ENCODE measurements around the gene CFAP69.
"Not testable (repeated sequence)": the region's sequence is repeated elsewhere in the genome, so short reads cannot be mapped to it uniquely, and the experiment has no call there.

The CFAP69 gene

DNA sequence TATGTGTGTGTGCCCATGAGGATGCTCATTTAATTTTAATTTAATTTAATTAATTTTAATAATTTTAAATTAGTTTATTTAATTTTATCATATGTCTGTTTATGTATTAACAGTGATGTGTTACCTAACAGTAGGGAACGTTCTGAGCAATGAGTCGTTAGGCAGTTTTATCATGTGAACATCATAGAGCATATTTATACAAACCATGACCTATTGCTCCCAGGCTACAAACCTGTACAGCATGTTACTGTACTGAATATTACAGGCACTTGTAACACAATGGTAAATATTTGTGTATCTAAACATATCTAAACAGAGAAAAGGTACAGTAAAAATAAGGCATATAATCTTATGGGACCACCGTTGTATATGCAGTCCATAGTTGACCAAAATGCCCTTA lies 13.7 kb upstream of the CFAP69 start:
- DNase-seq (ENCODE audit: low read depth, low spot score) = no peak

DNA sequence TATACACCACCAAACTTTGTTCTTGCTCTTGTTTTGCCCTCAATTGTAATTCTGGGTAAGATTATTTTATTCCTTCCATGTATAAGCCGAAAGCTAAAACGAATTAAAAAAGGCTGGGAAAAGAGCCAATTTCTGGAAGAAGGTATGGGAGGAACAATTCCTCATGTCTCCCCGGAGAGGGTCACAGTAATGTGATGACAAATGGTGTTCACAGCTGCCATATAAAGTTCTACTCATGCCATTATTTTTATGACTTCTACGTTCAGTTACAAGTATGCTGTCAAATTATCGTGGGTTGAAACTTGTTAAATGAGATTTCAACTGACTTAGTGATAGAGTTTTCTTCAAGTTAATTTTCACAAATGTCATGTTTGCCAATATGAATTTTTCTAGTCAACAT lies 12.5 kb upstream of the CFAP69 start:
- no peak for DNase-seq (ENCODE audit: low read depth, low spot score)

DNA sequence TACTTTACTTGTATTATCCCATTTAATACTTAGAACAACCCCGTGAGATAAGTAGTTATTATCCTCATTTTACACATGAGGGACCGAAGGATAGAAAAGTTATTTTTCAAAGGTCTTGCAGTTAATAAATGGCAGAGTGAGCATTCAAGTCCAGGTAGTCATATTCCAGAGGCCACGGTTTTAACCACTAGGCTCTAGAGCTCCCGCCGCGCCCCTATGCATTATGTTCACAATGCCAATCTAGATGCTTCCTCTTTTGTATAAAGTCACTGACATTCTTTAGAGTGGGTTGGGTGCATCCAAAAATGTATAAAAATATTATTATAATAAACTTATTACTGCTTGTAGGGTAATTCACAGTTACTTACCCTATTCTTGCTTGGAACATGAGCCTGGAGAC lies 11.4 kb upstream of the CFAP69 start:
- DNase-seq (ENCODE audit: low read depth, low spot score) = no peak

DNA sequence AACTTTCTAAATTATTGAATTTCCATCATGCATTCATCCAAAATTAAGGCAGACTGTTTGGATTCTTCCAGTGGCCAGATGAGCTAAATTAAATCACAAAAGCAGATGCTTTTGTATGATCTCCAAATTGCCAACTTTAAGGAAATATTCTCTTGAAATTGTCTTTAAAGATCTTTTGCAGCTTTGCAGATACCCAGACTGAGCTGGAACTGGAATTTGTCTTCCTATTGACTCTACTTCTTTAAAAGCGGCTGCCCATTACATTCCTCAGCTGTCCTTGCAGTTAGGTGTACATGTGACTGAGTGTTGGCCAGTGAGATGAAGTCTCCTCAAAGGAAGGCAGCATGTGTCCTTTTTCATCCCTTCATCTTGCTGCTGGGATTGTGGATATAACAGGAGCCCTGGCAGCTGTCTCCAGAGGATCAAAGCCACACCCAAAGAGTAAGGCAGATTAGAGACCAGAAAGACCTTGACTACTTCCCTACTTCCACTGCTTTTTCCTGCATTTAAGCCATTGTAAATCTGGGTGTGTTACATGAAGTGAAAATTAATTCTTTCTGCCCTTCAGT lies 8.2 kb upstream of the CFAP69 start:
- DNase-seq (ENCODE audit: low read depth, low spot score) = no peak

DNA sequence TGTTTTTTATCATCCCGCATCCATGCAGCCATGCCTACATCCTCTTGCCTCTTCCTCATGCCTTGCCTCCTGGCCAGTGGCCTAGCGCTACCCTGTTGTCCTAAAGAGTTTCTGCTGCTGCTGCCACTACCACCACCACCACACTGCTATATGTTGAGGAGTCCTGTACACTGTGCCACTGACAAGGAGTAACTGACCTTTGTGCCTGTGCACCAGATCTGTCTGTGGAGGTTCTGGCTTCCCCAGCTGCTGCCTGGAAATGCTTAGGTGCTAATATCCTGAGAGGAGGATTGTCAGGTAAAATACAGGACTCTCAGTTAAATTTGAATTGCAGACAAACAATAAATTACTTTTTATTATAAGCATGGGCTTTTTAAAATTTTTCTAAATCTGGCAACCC lies 7.0 kb upstream of the CFAP69 start:
- DNase-seq (ENCODE audit: low read depth, low spot score) = no peak

DNA sequence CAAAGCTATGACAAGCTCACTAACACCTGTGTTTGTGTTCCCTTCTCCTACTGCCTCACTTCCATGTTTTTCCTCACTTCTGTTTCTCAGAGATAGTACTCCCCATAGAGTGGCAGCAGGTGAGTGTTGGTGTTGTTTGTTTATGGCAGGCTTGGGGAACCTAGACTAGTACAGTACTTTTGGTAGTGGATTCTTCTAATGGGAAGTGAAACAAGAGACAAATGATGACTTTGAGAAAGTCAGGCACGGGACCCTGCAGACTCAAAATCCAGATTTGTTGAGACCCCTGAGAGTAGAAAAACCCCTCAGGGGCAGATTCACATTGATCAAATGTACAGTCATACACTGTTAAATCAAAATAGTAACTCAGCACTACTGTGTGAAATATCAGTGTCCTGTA lies 6.4 kb upstream of the CFAP69 start:
- no peak for DNase-seq (ENCODE audit: low read depth, low spot score)

DNA sequence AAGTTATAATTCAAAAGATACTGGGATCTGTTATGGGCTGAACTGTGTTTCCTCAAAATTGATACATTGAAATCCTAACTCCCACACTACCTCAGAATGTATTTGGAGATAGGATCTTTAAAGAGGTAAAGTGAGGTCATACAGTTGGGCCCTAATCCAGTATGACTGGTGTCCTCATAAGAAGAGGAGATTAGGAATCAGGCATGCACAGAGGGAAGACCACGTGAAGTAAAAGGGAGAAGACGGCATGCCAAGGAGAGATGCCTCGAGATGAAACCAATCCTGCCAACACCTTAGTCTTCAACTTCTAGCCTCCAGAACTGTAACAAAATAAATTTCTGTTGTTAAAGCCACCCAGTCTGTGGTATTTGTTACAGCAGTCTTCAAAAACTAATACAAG lies 5.9 kb upstream of the CFAP69 start:
- no peak for DNase-seq (ENCODE audit: low read depth, low spot score)

DNA sequence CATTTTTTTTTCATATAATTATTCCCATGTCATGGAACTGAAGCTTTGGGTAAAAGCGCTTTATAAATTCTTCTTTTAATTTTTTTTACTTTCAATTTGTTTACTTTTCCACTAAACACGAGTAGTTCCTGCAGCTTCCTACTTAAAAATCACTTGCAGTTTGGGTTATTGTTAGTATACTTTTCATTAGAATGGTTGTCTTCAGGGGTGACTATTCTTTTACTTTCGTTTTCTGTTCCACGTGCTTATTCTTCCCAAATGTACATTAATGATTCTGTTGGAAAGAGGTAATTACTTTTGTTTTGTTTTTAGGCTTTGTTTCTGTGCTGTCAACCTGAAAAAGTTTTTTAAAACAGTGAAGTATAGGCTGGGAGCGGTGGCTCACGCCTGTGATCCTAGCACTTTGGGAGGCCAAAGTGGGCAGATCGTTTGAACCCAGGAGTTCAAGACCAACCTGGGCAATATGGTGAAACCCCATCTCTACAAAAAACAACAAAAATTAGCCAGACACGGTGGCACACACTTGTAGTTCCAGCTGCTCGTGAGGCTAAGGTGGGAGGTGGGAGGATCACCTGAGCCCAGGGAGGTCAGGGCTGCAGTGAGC lies 5.2 kb upstream of the CFAP69 start:
- no peak for DNase-seq (ENCODE audit: low read depth, low spot score)

DNA sequence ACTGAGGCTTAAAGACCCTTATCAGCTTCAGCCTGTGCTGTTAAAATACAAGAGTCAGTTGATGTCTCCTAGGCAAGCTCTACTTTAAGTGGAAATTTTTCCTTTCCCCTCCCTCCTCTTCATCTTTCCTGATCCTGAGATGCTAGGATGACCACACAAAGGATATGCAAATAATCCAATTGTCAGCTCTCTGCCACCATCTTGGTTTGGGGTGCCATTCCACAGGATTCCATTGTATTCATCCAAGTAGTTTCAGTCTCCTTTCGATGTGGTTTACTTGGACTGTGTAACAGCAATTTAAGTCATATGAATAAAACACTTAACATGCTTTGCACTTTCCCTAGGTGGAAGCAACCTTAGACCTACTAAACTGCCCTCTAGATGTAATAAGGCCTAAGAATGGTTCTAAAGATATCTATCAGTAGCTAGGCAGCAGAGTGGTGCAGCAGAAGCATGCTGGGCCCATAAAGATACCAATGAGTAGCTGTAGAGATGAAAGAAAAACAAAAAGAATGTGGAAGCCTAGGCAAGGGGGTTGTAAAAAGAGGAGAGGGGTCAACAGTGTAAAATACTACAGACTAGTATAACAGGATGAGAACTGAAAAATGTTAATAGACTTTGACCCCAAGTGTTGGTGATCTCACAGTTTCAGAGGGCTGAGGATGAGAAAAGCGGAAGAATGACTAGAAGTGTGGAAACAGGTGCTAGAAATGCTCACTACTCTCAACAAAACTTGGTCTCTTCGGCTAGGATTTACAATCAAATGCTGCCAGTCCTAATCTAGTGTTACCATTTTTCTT lies 2.4 kb upstream of the CFAP69 start:
- no peak for DNase-seq (ENCODE audit: low read depth, low spot score)

DNA sequence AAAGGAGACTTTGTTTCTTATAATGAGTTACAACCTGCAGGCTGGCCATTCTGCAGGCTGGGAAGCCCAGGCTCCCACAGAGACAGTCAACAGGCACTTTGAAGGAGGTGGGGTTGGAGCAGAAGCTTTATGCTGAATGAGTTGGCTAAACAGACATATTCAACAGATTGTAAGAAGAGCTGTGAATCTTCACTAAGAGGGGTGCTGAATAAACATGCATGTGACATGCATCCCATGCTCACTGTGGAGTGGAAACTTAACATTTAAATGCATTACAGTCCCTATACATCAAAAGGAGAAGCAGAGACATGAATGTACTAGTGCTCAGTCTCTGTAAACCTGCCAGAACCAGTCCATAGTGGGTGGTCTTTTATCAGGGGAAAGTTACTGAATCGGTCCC lies 1.4 kb upstream of the CFAP69 start:
- no peak for DNase-seq (ENCODE audit: low read depth, low spot score)

DNA sequence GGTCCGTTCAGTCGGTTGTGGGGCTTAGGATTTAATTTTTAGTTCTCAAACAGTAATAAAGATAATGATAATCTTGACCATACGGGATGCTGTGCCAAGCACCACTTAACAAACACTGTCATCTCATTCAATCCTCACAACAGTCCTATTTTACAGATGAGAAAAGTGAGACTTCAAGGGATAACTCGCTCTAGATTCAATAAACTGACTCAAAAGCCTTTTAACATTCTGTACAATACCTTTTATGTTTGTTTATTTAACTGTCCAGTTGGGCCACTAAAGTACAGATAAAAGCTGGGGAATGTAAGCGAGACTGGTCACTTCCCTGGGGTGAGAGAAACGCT lies 437 bp upstream of the CFAP69 start:
- no peak for DNase-seq (ENCODE audit: low read depth, low spot score)

DNA sequence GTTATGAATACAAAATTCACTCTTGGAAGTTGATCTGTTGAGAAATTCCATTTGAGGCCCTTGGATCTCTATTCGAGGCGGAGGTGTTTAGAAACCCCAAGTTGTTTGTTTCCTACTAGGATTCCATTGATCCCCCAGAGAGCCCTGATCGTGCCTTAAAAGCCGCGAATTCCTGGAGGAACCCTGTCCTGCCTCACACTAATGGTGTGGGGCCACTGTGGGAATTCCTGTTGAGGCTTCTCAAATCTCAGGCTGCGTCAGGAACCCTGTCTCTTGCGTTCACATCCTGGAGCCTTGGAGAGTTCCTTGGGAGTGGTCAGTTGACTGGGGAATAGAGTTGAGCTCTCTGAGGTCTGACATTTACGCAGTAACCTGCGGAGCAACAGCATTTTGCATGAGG lies 1.2 kb downstream of the CFAP69 start:
- no peak for DNase-seq (ENCODE audit: low read depth, low spot score)

DNA sequence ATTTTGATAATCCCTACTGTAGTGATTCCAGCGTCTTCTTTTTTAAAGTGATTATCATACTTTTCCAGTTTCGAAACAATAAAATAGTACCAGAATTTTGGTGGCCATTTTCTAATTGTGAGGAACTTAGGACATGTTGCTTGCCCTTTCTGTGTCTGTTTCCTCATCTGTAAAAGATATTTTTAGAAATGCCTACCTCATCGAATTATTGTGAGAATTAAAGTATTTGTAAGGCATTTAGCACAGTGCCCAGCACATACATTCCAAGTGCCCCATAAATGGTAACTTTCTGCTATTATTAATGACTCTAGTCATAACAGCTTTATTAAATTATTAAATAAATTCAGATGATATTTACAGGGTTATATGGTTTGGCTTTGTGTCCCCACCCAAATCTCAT lies 3.7 kb downstream of the CFAP69 start:
- DNase-seq (ENCODE audit: low read depth, low spot score) = no peak

DNA sequence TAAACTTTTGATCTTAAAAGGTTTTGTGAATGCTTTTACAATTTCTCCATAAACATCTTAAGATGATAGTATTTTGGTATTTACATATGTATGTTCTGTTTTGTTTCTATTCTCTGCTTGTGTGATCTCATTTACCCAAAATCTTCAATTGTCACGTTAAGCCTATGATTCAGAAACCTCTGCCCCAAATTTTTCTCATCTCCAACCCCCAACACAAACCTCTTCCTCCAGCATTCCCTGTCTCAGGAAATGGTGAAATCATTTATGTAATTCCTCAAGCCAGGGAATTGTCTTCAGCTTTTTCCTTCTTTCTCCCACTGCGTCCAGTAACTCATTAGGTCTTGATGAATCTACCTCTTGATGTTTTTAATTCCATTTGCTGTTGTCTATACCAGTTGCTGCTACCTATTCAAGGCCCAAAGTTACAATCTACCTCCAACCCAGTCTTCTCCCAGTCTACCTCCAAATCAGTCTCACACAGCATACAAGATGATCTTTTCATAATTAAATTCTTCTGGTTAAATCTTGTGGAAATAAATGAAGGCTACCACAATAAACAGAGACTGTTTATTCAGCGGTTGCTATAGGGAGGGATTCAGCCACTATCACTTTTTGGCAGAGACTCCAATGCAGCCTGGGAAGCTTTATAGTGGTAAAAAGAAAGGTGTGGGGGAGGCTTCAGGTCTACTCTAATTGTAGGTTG lies 5.8 kb downstream of the CFAP69 start:
- DNase-seq (ENCODE audit: low read depth, low spot score) = no peak

DNA sequence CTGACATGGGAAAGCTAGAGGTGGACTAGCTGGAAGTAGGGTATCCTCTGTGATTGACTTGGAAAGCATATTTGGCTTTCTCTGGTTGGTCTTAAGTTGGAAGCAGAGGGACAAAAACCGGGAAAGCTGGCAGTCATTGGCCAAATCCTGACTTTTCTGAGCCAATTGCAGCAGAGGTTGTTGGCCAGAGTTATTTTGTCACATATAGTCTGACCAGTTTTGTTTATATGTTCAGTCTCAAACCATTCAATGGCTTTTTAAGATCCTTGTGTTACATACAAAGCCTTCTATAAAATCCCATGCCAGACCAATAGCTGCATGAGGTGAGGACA lies 6.3 kb downstream of the CFAP69 start:
- DNase-seq (ENCODE audit: low read depth, low spot score) = no peak

DNA sequence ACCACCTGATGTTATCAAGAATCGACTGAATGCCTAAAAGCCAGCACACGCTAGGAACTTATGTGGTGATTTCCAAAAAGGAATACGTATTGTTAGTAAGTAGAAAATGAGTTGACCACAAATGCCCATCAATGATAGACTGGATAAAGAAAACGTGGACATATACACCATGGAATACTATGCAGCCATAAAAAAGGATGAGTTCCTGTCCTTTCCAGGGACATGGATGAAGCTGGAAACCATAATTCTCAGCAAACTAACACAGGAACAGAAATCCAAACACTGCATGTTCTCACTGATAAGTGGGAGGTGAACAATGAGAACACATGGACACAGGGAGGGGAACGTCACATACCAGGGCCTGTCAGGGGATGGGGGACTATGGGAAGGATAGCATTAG lies 11.0 kb downstream of the CFAP69 start:
- not testable (repeated sequence) for DNase-seq (ENCODE audit: low read depth, low spot score)

DNA sequence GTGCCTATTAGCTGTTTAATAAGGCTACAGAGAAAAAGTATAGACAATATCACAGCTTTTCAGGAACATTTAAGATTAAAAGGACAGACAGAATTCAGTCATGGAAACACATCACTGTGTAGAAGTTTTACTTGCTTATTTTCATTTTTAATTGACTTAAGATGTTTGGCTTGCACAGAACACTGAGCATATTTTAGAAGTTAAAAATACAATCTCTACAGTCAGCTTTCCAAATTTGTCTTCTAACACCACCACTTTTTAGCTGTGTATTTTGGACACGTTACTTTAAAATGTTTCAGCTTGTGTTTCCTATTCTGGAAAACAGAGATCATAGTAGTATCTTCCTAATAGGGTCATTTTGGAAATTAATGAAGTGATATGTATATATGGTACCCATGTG lies 11.8 kb downstream of the CFAP69 start:
- no peak for DNase-seq (ENCODE audit: low read depth, low spot score)

DNA sequence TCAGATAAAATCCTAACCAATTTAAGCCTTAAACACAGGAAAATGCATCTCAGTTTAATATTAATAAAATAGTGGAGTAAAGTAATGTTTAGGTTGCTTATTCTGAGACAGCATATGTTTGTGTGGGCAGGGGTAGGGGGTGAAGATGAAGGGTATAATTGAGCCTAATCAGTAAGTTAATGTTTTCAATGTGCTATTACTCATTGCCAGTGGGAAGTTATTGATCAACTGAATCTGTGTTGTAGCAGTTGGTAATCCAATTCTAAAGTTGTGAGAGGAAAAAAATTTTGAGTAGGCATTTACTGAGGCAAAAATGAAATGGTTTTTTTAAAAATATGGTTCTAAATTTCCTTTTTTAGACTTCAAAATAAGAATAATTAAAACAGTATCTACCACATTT lies 16.5 kb downstream of the CFAP69 start:
- DNase-seq (ENCODE audit: low read depth, low spot score) = no peak

DNA sequence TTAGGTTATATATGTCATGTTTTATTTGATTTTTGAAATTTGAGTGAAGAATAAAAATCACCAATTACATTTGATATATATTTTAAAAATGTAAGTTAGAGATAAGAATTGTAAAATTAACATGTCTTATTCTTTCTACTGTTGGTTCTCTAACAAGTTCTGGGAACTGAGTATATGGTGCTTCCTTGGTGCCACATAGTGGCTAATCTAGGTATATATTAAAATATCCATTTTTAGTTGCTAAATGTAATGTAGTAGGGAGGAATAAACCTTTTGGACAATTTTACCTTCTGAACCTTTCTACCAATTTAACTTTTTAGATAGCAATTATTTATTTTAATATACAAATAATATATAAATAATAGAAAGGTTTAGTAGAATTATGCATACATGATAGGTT lies 17.5 kb downstream of the CFAP69 start:
- no peak for DNase-seq (ENCODE audit: low read depth, low spot score)

DNA sequence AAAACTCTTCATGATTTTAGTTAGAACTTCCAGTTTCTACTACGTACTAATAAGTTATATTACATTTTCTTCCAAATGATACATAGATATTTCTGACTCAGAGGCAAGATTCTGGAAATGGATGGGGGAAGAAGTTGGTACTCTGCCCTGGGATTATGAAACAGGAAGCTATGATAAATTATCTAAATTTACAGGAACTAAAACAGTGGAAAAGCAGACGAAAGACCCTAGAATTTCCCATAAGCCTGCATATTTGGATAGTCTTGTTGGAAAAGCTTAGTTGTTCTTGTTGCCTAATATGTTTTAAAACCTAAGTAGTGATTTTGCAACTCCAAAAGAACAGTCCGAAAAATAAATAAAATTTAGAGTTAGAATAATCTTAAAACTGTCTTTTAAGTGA lies 21.8 kb downstream of the CFAP69 start:
- no peak for DNase-seq (ENCODE audit: low read depth, low spot score)

DNA sequence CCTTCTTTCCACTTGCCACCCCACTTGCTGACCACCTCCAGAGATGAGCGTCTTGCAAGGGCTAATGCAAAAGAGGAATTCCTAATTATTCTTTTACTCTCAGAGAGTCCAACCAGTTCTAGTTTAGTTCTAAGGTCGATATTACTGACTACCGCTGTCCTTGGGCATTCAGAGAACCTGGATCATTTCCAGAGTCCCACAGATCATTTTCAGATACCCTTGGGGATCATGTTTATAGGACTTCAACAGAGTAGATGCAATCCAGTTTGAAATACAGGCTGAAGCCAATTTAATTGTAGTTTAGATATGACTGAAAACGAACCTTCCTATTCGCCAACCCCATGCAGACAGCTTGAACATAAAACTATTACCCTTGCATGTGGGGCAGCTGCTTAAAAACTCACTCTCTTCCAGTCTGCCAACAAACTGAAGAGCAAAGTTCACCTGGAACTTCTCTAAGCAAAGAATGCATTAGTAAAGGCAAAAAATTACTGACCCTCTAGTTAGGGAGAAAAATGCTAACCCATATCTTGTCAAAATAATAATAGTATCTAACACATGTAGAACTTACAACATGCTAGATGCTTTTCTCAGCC lies 22.4 kb downstream of the CFAP69 start:
- DNase-seq (ENCODE audit: low read depth, low spot score) = no peak

DNA sequence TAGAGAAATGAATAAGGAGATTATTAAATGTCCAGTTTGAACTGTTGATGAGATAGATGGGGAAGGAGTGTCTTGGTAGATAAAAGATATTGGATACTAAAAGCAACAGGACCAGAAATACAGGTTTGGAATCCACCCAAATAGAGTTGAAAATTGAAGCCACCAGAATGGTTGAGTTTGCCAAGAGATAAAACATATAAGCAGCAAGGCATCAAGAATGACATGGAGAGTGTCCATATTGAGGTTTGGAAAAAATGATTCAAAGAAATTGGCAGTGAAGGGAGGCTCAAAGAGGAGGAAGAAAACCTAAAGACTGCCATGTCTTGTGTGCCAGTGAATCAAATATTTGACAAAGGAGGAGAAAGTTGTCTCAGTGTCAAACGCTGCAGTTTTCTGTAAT lies 24.2 kb downstream of the CFAP69 start:
- DNase-seq (ENCODE audit: low read depth, low spot score) = no peak
